SH-SY5Y (cell line): Measurements from ENCODE around the gene ZNF414.

Source experiments
- GATA2 ChIP-seq: IDR thresholded peaks from 2 replicates; pipeline ENCODE4 v1.6.1; 2011; ENCODE audit warnings: mild to moderate bottlenecking, low read depth, low read length
- GATA3 ChIP-seq: IDR thresholded peaks from 2 replicates; pipeline ENCODE4 v1.6.1; 2011; ENCODE audit warnings: low read depth, mild to moderate bottlenecking, low read length, moderate library complexity

GRCh38 chr19:8550070-8550469 lies 36.1 kb upstream of the ZNF414 start:
- no peak for TF ChIP-seq GATA2
- TF ChIP-seq GATA3 = no peak
